ENCODE data around the gene TMEM256.

GRCh38 chr17:7445619-7445968 lies 41.7 kb upstream of the TMEM256 start:
- TF ChIP-seq CTCF (IDR thresholded peaks at IDR 0.05; ENCODE audit: insufficient read depth, low read length), result no peak
- TF ChIP-seq POLR2AphosphoS5 (IDR thresholded peaks at IDR 0.05; ENCODE audit: low read depth), result no peak
- no peak for TF ChIP-seq REST (IDR thresholded peaks at IDR 0.05; ENCODE audit: insufficient replicate concordance, low read depth)
